ENCODE results near the gene PTPRT. TPM values are rescaled to one million over a fixed set of nuclear protein-coding genes. Genes with fewer than 3 reads are reported as not detected.

The PTPRT gene
- total RNA-seq (not detected in 2 replicates), polyA plus RNA-seq (not detected in 2 replicates), polyA minus RNA-seq (ENCODE audit: low replicate concordance) (not detected in 2 replicates)
- not detected in 2 replicates for polyA plus RNA-seq (2012)

DNA sequence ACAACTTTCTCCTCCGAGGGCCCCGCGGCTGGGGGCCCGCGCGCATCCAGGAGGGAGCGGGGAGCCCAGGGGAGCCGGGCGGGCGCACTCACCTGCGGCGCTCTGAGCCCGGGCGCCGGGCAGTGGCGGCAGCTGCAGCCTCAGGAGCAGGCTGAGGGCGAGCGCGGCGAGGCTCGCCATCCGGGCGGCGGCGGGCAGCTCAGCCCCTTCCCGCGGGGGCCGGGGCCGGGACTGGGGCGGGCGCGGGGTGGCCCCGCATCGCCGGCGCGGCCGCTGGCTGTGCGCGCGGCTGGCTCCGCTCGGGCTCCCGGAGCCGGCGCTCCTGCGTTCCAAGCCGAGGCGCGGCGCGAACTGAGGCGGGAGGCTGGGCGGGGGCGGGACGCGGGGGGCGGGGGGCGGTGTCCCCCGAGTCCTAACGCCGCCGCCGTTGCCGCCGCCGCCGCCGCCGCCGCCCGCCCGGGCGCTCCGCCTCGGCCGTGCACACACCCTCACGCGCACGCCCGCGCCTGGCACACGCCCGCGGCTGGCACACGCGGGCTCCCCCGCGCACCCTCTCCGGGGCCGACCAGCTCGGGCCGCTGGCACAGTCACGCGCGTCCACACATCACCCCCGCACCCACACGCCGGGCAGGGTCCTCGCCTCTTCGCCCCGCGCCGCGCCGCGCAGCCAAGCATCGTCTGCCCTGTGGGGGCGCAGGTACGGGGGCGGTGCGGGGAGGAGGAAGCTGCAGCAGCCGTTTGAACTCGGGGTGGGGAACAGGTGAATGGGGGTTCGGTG lies at the start of gene PTPRT:
Gene PTPRT, minus strand, starts transcription at position 353 of the 778 bp plus-strand sequence. Its CDS starts 173 bp downstream, at position 180.
- Histone ChIP-seq H3K4me1 (ENCODE audit: control insufficient read depth, extremely low read depth, insufficient read depth, low read length) (no peaks in the 10 kb centered on the region), H3K9me3 (ENCODE audit: control insufficient read depth, insufficient read depth, low read depth, low read length) (no peaks in the 10 kb centered on the region), H3K4me2 (ENCODE audit: extremely low read depth, insufficient read depth, low read length) (no peak within 1 kb of the TSS), H3K36me3 (ENCODE audit: control insufficient read depth, insufficient read depth, low read length) (no peaks in the 10 kb centered on the region), H4K20me1 (ENCODE audit: control insufficient read depth, extremely low read depth, insufficient read depth, low read length) (no peaks in the 10 kb centered on the region), H3K9ac (ENCODE audit: insufficient read depth, low read length) (no peak within 1 kb of the TSS), H3K4me3 (replicated peaks in 1 of 4; ENCODE audit: control extremely low read depth in 1 of 4, insufficient read depth in 1 of 4, low read depth in 3 of 4, low read length in 4 of 4) (no peak within 1 kb of the TSS), H3K79me2 (ENCODE audit: control insufficient read depth, insufficient read depth, low read length) (no peaks in the 10 kb centered on the region), H3K27me3 (ENCODE audit: control insufficient read depth, insufficient read depth, low read length) (peaks cover 7% of the 10 kb centered on the region), H3K27ac (ENCODE audit: insufficient read depth, low read length) (no peak within 1 kb of the TSS), H2AFZ (ENCODE audit: low read length) (no peak within 1 kb of the TSS)
- no peak for DNase-seq (ENCODE audit: low read depth in 2 of 2)
- TF ChIP-seq EZH2 (IDR thresholded peaks at IDR 0.05; ENCODE audit: low read length, missing control alignments), result no peak
- TF ChIP-seq, protein P1, sequence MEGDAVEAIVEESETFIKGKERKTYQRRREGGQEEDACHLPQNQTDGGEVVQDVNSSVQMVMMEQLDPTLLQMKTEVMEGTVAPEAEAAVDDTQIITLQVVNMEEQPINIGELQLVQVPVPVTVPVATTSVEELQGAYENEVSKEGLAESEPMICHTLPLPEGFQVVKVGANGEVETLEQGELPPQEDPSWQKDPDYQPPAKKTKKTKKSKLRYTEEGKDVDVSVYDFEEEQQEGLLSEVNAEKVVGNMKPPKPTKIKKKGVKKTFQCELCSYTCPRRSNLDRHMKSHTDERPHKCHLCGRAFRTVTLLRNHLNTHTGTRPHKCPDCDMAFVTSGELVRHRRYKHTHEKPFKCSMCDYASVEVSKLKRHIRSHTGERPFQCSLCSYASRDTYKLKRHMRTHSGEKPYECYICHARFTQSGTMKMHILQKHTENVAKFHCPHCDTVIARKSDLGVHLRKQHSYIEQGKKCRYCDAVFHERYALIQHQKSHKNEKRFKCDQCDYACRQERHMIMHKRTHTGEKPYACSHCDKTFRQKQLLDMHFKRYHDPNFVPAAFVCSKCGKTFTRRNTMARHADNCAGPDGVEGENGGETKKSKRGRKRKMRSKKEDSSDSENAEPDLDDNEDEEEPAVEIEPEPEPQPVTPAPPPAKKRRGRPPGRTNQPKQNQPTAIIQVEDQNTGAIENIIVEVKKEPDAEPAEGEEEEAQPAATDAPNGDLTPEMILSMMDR (conservative IDR thresholded peaks at IDR 0.05 in 1 of 2, IDR thresholded peaks at IDR 0.05 in 1 of 2; ENCODE audit: low read depth in 1 of 2, low read length in 2 of 2), result no peak

DNA sequence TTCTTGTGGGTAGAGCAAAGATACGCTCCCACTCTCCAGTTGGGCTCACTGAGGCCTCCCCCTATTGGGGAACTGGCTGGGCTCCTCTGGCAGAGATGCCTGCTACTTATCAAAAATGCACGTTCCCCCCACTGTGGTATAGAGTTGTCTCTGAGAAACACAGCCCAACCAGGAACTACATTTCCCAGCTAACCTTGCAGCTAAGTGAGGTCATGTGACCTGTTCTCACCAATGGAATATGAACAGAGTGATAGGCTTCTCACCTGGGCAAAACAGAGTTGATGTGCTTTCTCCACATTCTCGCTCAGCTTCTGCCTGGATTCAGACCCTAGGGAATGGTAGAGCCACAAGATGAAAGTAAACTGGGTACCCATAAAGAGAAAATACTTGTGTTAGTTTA lies 49.1 kb upstream of the PTPRT start:
- Histone ChIP-seq H3K4me2 (ENCODE audit: extremely low read depth, insufficient read depth, low read length) (no peak overlapping the region), H2AFZ (ENCODE audit: low read length) (no peak overlapping the region), H3K27ac (ENCODE audit: insufficient read depth, low read length) (no peak overlapping the region), H3K4me1 (ENCODE audit: control insufficient read depth, extremely low read depth, insufficient read depth, low read length) (no peaks in the 10 kb centered on the region), H3K9me3 (ENCODE audit: control insufficient read depth, insufficient read depth, low read depth, low read length) (no peaks in the 10 kb centered on the region), H3K4me3 (replicated peaks in 1 of 4; ENCODE audit: control extremely low read depth in 1 of 4, insufficient read depth in 1 of 4, low read depth in 3 of 4, low read length in 4 of 4) (no peak overlapping the region), H3K36me3 (ENCODE audit: control insufficient read depth, insufficient read depth, low read length) (no peaks in the 10 kb centered on the region), H3K9ac (ENCODE audit: insufficient read depth, low read length) (no peak overlapping the region), H3K27me3 (ENCODE audit: control insufficient read depth, insufficient read depth, low read length) (no peaks in the 10 kb centered on the region), H4K20me1 (ENCODE audit: control insufficient read depth, extremely low read depth, insufficient read depth, low read length) (no peaks in the 10 kb centered on the region), H3K79me2 (ENCODE audit: control insufficient read depth, insufficient read depth, low read length) (no peaks in the 10 kb centered on the region)
- TF ChIP-seq, protein P1 (conservative IDR thresholded peaks at IDR 0.05 in 1 of 2, IDR thresholded peaks at IDR 0.05 in 1 of 2; ENCODE audit: low read depth in 1 of 2, low read length in 2 of 2), result no peak
- no peak for TF ChIP-seq EZH2 (IDR thresholded peaks at IDR 0.05; ENCODE audit: low read length, missing control alignments)
- DNase-seq (ENCODE audit: low read depth in 2 of 2), result no peak

DNA sequence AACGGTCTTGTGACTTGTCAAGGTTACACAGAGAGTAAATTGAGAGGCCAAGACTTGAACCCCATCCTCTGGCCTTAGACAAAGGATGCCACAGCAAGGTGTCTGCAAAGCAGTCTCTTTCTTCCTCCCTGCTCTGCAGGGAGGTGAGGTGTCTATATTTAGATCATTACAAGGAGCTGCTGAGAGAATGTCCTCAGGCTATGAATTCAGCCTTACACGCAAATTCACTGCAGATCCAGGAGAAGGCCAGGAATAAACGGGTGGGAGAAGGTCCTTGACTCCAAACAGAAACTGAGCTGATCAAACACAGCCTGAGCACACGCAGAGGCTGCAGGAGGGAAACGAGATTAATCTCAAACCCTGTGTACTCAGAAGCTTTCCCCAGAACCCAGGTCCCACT lies 48.6 kb upstream of the PTPRT start:
- Histone ChIP-seq H3K36me3 (ENCODE audit: control insufficient read depth, insufficient read depth, low read length) (no peaks in the 10 kb centered on the region), H3K9ac (ENCODE audit: insufficient read depth, low read length) (no peak overlapping the region), H3K27ac (ENCODE audit: insufficient read depth, low read length) (no peak overlapping the region), H3K79me2 (ENCODE audit: control insufficient read depth, insufficient read depth, low read length) (no peaks in the 10 kb centered on the region), H4K20me1 (ENCODE audit: control insufficient read depth, extremely low read depth, insufficient read depth, low read length) (no peaks in the 10 kb centered on the region), H3K4me1 (ENCODE audit: control insufficient read depth, extremely low read depth, insufficient read depth, low read length) (no peaks in the 10 kb centered on the region), H2AFZ (ENCODE audit: low read length) (no peak overlapping the region), H3K4me2 (ENCODE audit: extremely low read depth, insufficient read depth, low read length) (no peak overlapping the region), H3K4me3 (replicated peaks in 1 of 4; ENCODE audit: control extremely low read depth in 1 of 4, insufficient read depth in 1 of 4, low read depth in 3 of 4, low read length in 4 of 4) (no peak overlapping the region), H3K9me3 (ENCODE audit: control insufficient read depth, insufficient read depth, low read depth, low read length) (no peaks in the 10 kb centered on the region), H3K27me3 (ENCODE audit: control insufficient read depth, insufficient read depth, low read length) (no peaks in the 10 kb centered on the region)
- DNase-seq (ENCODE audit: low read depth in 2 of 2), result no peak
- TF ChIP-seq, protein P1 (conservative IDR thresholded peaks at IDR 0.05 in 1 of 2, IDR thresholded peaks at IDR 0.05 in 1 of 2; ENCODE audit: low read depth in 1 of 2, low read length in 2 of 2), result no peak
